Measurements from ENCODE around the gene ATIC.

The ATIC gene

DNA sequence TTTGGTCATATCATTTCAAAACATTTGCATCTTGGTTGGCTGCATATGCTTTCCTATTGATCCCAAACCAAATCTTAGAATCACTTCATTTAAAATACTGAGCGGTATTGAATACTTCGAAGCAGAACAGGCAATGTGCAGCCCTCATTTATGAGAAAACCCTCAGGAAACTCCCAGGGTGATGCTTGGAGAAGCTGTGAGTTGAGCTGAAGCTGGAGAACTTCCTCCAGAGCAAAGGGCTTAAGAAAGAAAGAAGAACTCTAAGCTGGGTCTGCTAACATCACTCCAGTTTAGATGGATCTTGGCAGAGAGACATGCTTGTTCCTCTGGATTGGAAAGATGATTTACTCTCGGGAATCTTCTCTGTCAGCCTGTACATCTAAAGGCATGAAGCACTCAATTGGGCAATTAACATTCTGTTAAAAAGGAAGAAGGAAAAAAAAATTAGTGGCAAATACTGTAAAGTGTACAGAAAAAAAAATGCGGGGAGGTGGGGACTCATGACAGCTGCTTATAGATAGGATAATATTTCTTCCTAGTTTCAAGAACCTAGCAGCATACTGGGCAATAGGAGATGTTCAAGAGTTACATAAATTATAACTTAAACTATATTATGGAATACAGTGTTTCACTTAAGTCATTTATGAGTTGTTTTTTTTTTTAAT is 49.5 kb downstream of the ATIC start:
- no peak for DNase-seq (ENCODE audit: low spot score)

DNA sequence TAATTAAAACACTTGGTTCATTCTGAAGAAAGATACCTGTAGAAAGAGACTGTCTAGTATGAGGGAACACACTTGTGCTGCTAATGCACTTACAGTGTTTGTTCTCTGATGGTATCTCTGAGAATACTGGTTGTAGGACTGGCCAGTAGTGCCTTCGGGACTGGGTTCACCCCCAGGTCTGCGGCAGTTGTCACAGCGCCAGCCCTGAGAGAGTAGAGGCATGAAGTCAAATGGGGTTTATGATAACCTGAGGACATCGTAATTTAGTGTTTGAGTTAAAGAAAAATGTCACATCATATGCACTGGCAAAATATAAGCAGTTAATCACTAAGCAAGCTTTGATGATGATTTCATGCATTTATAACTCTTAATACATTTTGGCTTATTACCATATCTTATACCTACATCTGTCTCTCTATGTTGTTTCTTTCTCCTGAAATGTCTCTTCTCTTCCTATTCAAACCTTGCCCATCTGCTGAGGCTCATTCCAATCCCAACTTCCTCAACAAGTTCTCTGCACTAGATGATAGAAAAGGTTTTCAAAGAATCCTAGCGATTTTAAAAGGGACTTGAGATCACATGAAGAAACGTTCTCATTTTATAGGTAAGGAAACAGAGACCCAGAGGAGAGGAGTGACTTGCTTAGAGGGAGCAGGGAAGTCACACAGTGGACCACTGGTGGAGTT is 50.2 kb downstream of the ATIC start:
- DNase-seq (ENCODE audit: low spot score): no peak

DNA sequence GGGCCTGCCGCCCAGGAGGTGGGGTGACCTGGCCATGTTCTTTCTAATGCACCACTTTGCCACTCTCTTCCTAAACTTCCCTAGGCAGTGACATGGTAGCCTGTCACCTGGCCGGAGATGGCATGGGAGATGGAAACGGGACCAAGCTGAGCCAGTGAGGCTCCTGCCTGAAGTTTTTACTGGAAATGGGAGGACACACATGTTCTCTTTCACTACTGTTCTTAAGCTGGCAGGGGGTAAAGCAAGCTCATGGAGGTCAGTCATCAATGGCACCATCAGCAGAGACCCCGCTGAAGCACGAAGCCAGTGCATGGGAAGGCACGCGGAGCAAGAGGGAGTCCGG is 50.7 kb downstream of the ATIC start:
- no peak for DNase-seq (ENCODE audit: low spot score)

DNA sequence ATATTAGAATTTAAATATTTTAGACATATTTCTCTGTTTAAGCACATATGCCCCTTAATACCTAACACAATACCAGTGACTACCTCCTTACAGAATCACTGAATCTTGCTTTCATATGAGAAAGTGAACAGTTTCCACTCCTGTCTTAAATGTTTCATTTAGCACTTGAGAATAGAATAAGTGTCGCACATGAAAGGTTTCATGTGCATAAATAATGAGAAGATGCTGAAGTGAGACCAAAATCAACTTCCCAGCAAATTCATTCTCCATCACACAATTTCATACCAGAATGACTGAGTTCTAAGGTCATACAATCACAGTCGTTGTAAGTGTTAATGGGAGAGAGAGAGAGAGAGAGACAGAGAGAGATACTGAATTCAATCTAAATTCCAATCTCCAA is 51.2 kb downstream of the ATIC start:
- no peak for DNase-seq (ENCODE audit: low spot score)

DNA sequence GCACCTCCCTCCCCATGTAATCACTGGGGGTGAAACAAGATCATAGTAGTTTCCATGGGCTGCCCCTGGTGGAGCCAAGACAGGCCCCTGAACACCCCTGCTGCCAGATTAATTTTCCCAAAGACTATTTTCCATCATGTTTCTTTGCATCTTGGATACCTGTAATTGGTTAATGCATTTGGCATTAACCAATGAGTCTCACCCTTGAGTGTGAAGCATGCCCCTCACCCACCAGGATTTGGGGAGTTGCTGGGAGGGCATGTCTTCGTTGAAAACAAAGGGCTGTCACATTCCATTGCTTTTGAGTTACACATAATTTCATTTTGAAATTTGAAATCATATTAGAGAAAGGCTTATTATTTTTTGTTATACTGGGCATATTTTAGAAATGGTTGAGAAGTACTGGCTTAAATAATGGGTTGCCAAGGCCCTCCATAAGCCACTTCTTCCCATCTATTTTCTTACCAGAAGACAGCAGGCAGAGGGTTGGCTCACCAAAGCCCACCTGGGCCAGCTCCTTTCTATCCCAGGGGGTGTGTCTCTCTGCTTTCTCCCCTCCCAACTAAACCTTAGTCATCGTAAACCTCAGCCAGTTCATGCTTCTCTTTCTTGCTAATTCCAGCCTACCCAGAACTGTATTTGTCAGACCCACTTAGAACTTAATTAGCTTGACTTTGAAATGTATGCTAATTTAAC is 51.8 kb downstream of the ATIC start:
- DNase-seq (ENCODE audit: low spot score): no peak

DNA sequence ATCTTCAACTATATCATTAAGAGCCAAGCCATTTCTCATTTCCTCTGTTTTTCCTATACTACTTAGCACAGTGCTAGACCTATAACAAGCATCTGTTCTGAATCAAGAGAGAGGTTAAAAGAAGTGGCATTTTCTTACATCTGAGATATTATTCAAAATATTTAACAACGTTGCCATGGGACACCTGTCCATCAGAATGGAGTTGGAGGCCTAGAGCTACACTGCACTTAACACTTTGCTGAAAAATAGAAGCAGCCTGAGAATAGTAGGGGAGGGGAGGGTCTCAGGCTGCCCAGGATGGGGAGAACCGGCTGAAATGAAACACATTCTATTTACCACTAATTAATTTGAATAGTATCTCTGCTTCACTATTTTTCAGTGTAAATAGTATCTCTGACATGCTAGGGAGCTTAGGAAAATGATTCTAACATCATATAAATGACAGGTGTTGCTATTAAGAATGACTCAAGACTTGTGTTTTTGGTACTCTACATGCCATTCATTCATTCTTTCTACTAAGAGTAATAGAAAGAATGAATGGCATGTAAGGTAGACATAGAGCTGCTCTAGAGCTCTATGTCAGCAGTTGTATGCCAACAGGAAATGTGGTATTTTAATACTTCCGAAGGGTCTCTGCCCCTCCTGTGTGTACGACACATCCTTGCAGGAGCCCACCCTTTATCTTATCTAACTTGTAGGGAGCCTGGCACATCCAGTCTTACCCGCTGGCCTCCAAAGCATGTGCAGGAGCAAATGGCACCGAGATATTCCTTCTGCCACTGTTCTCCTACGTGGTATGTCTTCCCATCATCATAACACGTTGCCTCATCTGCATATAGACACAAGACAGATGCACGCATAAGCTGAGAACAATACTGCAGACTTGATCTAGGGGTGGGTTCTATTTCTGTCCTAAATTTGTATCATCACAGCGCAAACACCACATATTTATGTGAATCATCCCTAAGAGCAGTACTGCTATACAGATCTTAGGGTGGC is 52.6 kb downstream of the ATIC start:
- DNase-seq (ENCODE audit: low spot score): no peak

DNA sequence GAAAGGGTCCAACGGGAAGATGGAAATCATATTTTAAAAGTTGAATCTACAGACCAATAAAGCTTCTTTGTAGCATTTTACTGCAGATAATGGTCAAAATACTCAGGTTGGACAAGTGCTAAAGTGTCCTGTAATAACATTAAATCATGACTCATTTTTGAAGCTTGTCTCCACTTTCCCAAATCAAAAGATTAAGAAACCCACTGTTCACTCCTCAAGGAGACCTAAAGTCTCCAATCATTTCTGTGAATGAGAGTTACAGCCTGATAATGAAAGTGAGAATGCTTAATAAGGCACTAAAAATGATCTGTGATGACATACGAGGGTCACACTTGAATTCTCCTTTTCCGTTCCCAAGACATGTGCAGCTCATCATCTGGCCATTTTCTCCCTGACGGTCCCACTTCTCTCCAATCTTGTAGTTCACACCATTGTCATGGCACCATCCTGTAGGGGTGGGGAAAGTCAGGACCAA is 53.4 kb downstream of the ATIC start:
- DNase-seq (ENCODE audit: low spot score): no peak

DNA sequence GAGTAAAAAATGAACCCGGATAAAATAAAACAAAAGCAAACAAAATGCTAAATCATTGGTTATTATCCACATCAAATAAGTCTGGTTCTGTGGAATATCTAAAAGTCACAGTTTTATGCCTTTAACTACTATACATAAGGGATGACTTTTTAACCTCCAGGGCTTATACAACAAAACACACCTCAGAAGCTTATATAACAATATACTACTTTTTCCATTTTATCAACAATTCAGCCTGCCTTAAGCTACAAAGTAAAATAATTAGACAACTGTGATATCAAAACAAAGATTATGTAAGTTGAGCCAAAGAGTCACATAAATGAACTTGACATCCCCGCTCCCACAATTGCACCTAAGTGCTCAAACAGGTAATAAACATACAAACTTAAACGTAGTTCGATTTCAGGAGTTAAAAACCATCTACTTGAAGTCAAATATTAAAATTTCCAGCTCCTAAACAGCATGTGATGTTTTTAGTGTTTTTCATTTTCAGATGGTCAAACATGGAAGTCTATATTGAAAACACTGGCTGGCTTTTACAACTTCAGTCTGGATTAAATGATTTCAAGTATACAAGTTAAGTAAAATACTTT is 54.7 kb downstream of the ATIC start:
- no peak for DNase-seq (ENCODE audit: low spot score)

DNA sequence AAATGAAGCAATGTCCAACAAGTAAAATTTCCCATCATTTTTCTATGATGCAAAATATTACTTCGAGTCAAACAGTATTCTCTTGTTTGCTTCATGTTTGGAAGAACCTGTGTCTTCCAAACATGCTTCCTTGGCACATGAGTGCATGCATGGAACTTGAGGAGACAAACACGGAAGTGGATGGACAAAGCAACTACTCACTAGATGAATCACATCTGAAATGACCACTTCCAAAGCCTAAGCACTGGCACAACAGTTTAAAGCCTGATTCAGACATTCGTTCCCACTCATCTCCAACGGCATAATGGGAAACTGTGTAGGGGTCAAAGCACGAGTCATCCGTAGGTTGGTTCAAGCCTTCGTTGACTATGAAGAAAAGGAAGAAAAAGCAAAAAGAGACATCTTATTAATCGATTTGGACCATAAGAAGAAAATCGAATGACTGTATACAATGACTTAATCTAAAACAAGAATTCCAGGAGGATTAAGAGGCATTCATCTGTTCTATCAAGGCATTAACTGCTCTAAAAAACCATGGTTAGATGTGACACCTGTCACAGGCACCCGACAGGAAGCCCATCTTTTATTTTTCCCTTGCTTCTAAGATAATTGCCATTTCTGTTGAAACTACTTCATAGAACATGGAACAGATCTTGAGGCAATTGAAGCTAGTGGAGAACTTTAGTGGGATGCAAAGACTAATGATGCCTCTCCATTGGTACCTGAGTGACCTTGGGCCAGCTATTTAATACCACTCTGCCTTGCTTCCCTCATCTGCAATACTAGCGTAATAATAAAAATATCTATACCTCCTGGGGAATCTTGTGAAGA is 56.0 kb downstream of the ATIC start:
- DNase-seq (ENCODE audit: low spot score): peak; percentile 43

DNA sequence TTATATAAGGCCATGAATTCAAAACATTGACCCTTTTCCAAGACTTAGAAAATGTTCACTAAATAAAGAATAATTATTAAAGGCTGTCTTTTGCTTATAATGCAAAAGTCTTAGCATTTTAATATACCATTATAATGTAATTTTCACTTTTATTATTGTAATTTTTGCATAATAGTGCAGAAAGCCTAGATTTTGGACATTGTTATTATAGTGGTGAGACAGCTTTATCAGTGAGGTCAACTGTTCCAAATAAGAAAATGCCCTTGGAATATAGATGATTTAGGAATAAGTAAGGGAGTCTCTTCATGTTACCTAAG is 56.6 kb downstream of the ATIC start:
- no peak for DNase-seq (ENCODE audit: low spot score)

DNA sequence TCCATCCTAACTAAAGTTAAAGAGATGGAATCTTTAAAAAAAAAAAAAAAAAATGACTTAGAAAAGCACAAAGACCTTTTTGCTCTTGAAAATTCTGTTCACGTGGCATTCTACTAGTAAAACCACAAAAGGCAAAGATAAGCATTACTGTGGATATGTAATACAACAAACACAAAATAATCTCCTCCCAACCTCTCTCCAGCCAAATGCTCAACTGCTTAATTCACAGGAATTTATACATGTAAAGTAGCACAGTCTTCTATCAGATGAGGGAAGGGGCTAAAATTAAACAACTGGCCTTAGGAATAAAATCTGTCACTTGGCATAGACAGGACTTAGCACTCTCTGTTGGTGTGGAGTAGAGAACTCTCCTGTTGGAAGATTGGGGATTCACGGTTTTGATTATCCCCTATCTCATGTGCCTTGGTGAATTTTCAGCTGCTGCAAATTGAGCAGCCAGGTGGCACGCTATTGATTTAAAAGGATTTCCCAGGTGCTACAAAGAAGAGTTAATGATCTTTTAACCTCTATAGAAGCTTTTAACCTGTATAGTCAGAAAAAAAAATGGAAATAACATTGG is 57.4 kb downstream of the ATIC start:
- no peak for DNase-seq (ENCODE audit: low spot score)

DNA sequence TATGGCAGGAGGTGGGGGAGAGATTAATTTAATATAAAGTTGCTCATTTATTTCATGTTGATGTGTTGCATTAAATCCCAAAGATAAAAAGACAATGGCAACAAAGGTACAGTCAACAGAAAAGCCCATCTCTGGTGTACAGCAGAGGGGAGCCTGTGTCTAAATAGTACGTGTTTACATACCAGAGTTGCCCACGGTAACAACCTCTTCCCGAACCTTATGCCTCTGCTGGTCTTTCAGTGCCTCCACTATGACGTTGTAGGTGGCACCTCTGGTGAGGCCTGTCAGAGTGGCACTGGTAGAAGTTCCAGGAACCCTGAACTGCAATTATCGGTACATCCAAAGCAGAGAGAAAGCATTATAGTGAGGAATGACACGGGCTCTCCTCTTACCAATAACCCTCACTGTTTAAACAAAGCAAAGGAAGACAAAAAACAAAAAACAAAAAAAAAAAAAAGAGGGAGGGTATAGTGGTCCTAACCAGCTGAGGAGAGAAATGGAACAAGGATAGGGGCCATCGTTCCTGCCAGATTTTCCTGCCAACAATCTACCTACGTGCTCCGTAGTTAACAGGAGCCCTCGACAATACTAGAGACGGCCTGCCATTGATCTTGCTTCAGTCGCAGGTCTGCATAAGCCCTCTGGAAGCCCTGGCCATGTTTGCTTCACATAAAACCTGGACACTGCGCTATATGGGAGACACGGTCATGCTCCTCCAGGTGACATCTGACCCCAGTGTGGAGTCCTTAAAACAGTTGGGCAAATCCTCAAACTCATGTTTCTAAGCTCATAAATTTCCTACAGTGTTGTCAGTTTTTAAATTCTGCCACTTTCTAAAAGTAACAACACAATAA is 58.5 kb downstream of the ATIC start:
- DNase-seq (ENCODE audit: low spot score): no peak

DNA sequence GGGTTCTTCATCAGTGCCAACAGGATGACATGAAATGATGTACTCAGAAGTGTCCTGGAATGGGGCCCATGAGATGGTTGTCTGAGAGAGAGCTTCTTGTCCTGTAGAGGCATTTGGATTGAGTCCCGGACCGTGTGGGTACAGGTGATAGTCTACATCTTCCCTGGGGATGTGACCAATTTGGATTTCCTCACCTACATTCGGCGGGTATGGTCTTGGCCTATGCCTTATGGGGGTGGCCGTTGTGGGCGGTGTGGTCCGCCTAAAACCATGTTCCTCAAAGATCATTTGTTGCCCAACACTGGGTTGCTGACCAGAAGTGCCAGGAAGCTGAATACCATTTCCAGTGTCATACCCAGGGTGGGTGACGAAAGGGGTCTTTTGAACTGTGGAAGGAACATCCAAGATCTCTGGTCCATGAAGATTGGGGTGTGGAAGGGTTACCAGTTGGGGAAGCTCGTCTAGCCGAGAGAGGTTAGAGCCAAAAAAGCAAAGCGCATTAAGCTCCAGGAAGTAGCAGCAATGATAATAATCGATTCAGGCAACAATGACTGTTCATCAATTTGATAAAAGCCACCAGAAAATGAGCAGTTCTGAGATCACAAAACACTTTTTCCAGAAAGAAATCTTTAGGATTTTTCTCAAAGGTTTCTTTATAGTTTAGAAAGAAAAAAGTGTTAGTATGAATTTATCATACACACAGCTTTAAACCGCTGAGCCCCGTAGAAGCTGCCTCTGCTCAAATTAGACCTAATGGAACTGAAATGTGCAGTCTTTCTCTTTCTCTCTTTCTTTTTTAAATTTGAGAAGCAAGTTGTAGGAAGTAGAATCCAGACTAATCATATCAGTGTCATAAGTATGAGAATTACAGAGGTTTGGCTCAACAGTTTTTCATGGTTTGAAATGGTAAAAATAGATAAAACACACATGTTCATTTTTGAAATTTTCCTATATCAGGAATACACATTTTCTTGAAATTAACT is 60.3 kb downstream of the ATIC start:
- DNase-seq (ENCODE audit: low spot score): no peak

DNA sequence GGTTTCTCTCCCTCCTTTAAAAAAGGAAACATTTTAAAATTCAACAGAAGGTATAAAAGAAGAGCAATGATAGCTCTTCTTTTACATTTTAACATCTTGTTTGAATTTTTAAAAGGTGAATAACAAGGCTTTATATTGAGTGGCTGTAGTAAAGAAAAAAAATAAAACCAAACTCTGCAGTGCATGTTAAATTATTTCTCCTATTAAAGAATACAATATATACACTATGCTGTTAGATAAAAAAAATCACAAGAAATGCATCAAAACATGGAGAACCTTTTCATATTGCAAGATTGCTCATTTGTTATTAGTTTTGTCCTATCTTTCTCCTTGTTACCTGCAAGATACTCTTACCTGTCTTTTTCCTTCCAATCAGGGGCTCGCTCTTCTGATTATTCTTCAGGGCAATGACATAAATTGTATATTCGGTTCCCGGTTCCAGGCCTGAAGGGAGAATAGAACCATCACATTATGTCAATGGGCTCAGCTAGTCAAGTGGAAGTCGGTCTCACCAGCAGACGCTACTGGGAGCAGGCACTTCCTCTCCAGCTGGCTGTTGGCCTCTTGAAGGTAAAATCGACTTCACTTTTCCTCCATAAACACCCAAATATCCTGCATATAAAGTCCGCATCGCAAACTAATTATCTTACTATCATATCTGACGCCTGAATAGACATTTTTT is 61.2 kb downstream of the ATIC start:
- no peak for DNase-seq (ENCODE audit: low spot score)

DNA sequence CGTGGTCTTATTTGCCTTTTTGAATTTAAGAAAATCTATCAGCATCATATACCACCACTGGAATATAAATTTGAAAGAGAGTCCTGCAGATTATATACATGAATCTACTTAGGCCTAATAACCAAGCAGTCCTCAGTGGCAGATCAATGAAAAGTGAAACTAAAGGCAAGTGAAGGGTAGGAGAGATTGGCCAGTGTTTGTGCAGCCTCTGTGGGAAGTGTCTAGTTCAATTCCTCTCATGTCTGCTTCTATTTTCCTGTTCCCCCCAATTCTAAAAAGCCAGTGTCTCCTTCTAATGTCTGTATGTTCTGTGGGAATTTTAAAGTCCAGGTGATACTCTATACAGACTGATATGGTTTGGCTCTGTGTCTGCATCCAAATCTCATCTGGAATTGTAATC is 62.1 kb downstream of the ATIC start:
- DNase-seq (ENCODE audit: low spot score): no peak

DNA sequence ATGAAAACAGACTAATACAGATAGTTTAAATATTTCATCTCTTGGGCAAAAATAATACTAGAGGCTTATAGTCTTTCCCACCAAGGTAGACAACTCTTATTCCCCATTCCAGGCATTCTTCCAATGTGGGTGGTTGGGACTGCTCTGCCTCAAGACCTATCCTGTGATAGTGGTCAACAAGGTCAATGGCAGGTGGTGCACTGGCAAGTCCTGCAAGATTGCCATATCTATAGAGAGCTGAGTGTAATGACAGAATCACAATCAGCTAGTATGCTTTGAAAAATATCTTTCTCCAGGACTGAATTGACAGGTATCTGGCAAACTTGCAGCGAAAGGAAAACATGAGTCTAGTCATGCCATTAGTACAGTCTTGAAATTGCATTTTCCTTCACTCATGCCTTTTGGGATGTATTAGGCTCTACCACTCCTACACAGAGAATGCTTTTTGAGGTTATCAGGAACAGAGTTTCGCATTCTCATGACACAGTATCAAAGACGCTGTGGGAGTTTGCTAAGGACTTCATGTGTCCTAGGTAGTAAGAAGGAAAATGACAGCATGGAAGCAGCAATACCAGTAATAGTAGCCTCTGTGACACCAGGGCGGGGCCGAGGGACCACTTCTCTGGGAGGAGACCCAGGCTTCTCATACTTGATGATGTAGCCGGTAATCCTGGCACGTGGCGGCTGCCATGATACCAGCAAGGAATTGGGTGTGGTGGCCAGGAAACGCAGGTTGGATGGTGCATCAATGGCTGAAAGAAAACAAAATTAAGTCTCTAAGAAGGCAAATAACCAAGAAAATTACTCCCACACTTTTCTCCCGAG is 63.0 kb downstream of the ATIC start:
- DNase-seq (ENCODE audit: low spot score): no peak

DNA sequence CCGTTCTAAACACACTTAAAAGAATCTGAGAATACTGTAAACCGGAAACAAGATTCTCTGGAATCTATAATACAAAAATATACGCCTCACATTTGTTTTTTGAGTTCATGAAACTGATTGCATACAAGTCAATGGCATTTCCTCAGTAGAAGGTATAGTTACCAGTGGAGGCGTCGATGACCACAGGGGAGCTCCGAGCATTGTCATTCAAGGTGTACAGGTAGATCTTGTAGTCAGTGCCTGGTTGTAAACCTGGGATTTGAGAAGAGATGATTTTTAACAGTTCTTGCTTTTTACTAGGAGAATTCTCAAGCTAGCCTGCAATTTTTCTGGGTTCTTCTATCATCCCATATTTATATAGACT is 63.6 kb downstream of the ATIC start:
- DNase-seq (ENCODE audit: low spot score): no peak

All from AG20443 (cell line).